ENCODE measurements around the gene PHF5A. TPM values are rescaled to one million over a fixed set of nuclear protein-coding genes. Genes with fewer than 3 reads are reported as not detected.
"Not testable (repeated sequence)": the region's sequence is repeated elsewhere in the genome, so short reads cannot be mapped to it uniquely, and the experiment has no call there.

The PHF5A gene
- total RNA-seq, 1 donor from 2014 or later, result 74.3 TPM

- intact Hi-C loops (cut with micrococcal nuclease), result no loop called here
- no peaks in the 10 kb centered on the region for H3K36me3 Mint-ChIP-seq (ENCODE audit: low read depth)
- no peak for DNase-seq (ENCODE audit: low spot score)
- H3K27ac Mint-ChIP-seq, result no peak overlapping the region
- peaks cover 10% of the 10 kb centered on the region for H3K4me1 Mint-ChIP-seq (ENCODE audit: low read depth)
- H3K9me3 Mint-ChIP-seq, result no peaks in the 10 kb centered on the region
- no peak overlapping the region for H3K4me3 Mint-ChIP-seq (ENCODE audit: low read depth)
- no peaks in the 10 kb centered on the region for H3K27me3 Mint-ChIP-seq (ENCODE audit: low read depth)
Measured at GRCh38 chr22:41481131-41481830, 12.8 kb upstream of the PHF5A start.

GRCh38 chr22:41480397-41480735, 11.9 kb upstream of the PHF5A start:
- H3K4me3 Mint-ChIP-seq (ENCODE audit: low read depth), result no peak overlapping the region
- no peaks in the 10 kb centered on the region for H3K9me3 Mint-ChIP-seq
- H3K4me1 Mint-ChIP-seq (ENCODE audit: low read depth), result peaks cover 7% of the 10 kb centered on the region
- H3K36me3 Mint-ChIP-seq (ENCODE audit: low read depth), result no peaks in the 10 kb centered on the region
- H3K27me3 Mint-ChIP-seq (ENCODE audit: low read depth), result no peaks in the 10 kb centered on the region
- intact Hi-C loops (cut with micrococcal nuclease), result no loop called here
- no peak overlapping the region for H3K27ac Mint-ChIP-seq
- DNase-seq (ENCODE audit: low spot score), result no peak

GRCh38 chr22:41479671-41480396, 11.3 kb upstream of the PHF5A start:
- Mint-ChIP-seq H3K36me3 (ENCODE audit: low read depth) (no peaks in the 10 kb centered on the region), H3K9me3 (no peaks in the 10 kb centered on the region), H3K27ac (no peak overlapping the region), H3K4me3 (ENCODE audit: low read depth) (no peak overlapping the region), H3K4me1 (ENCODE audit: low read depth) (peaks cover 7% of the 10 kb centered on the region), H3K27me3 (ENCODE audit: low read depth) (no peaks in the 10 kb centered on the region)
- intact Hi-C loops (cut with micrococcal nuclease), result no loop called here
- no peak for DNase-seq (ENCODE audit: low spot score)

- Mint-ChIP-seq H3K27ac (peak overlapping the region; percentile 52), H3K36me3 (ENCODE audit: low read depth) (peaks cover under 1% of the 10 kb centered on the region), H3K27me3 (ENCODE audit: low read depth) (no peaks in the 10 kb centered on the region), H3K4me3 (ENCODE audit: low read depth) (no peak overlapping the region), H3K9me3 (no peaks in the 10 kb centered on the region), H3K4me1 (ENCODE audit: low read depth) (peaks cover 8% of the 10 kb centered on the region)
- DNase-seq (ENCODE audit: low spot score), result no peak
- intact Hi-C loops (cut with micrococcal nuclease), result no loop called here
Measured at GRCh38 chr22:41478891-41479521, 10.5 kb upstream of the PHF5A start.

GRCh38 chr22:41478473-41478872, 10.0 kb upstream of the PHF5A start:
- no peak for DNase-seq (ENCODE audit: low spot score)
- Mint-ChIP-seq H3K4me3 (ENCODE audit: low read depth) (no peak overlapping the region), H3K4me1 (ENCODE audit: low read depth) (peaks cover 12% of the 10 kb centered on the region), H3K27ac (no peak overlapping the region), H3K27me3 (ENCODE audit: low read depth) (no peaks in the 10 kb centered on the region), H3K9me3 (no peaks in the 10 kb centered on the region), H3K36me3 (ENCODE audit: low read depth) (peaks cover 4% of the 10 kb centered on the region)
- intact Hi-C loops (cut with micrococcal nuclease), result no loop called here

GRCh38 chr22:41474872-41475451, 6.5 kb upstream of the PHF5A start:
- no peaks in the 10 kb centered on the region for H3K9me3 Mint-ChIP-seq
- H3K27ac Mint-ChIP-seq, result no peak overlapping the region
- peaks cover 15% of the 10 kb centered on the region for H3K4me1 Mint-ChIP-seq (ENCODE audit: low read depth)
- H3K27me3 Mint-ChIP-seq (ENCODE audit: low read depth), result no peaks in the 10 kb centered on the region
- H3K36me3 Mint-ChIP-seq (ENCODE audit: low read depth), result peaks cover 7% of the 10 kb centered on the region
- H3K4me3 Mint-ChIP-seq (ENCODE audit: low read depth), result no peak overlapping the region
- DNase-seq (ENCODE audit: low spot score), result no peak
- intact Hi-C loops (cut with micrococcal nuclease), result no loop called here

GRCh38 chr22:41471568-41471967, 3.1 kb upstream of the PHF5A start:
- Mint-ChIP-seq H3K27me3 (ENCODE audit: low read depth) (no peaks in the 10 kb centered on the region), H3K4me1 (ENCODE audit: low read depth) (peaks cover 29% of the 10 kb centered on the region), H3K27ac (no peak overlapping the region), H3K9me3 (no peaks in the 10 kb centered on the region), H3K4me3 (ENCODE audit: low read depth) (no peak overlapping the region), H3K36me3 (ENCODE audit: low read depth) (peaks cover 26% of the 10 kb centered on the region)
- no peak for DNase-seq (ENCODE audit: low spot score)
- intact Hi-C loops (cut with micrococcal nuclease), result no loop called here

- Mint-ChIP-seq H3K27ac (no peak overlapping the region), H3K4me3 (ENCODE audit: low read depth) (peak overlapping the region; percentile 53), H3K4me1 (ENCODE audit: low read depth) (peaks cover 31% of the 10 kb centered on the region), H3K36me3 (ENCODE audit: low read depth) (peaks cover 33% of the 10 kb centered on the region), H3K9me3 (no peaks in the 10 kb centered on the region), H3K27me3 (ENCODE audit: low read depth) (no peaks in the 10 kb centered on the region)
- intact Hi-C loops (cut with micrococcal nuclease), result no loop called here
- DNase-seq (ENCODE audit: low spot score), result no peak
Measured at GRCh38 chr22:41470886-41471285, 2.4 kb upstream of the PHF5A start.

GRCh38 chr22:41469218-41469851, 843 bp upstream of the PHF5A start:
- Mint-ChIP-seq H3K9me3 (no peaks in the 10 kb centered on the region), H3K27me3 (ENCODE audit: low read depth) (no peaks in the 10 kb centered on the region), H3K36me3 (ENCODE audit: low read depth) (peaks cover 45% of the 10 kb centered on the region), H3K4me3 (ENCODE audit: low read depth) (peak overlapping the region; percentile 85), H3K4me1 (ENCODE audit: low read depth) (peaks cover 31% of the 10 kb centered on the region), H3K27ac (peak overlapping the region; percentile 98)
- intact Hi-C loops (cut with micrococcal nuclease), result loop anchor here (1.0 to 5.0 kb wide), 2 partner anchors 25 to 517 kb away; partner anchors contain the start of gene RBX1
- DNase-seq (ENCODE audit: low spot score), result no peak

- Mint-ChIP-seq H3K9me3 (no peaks in the 10 kb centered on the region), H3K4me1 (ENCODE audit: low read depth) (peaks cover 5% of the 10 kb centered on the region), H3K36me3 (ENCODE audit: low read depth) (peaks cover 61% of the 10 kb centered on the region), H3K27me3 (ENCODE audit: low read depth) (no peaks in the 10 kb centered on the region), H3K27ac (no peak overlapping the region), H3K4me3 (ENCODE audit: low read depth) (no peak overlapping the region)
- DNase-seq (ENCODE audit: low spot score), result no peak
- intact Hi-C loops (cut with micrococcal nuclease), result no loop called here
Measured at GRCh38 chr22:41461901-41462300, 6.6 kb downstream of the PHF5A start.

GRCh38 chr22:41460071-41460470, 8.4 kb downstream of the PHF5A start:
- H3K9me3 Mint-ChIP-seq; DNase-seq (ENCODE audit: low spot score); intact Hi-C loops (cut with micrococcal nuclease); H3K4me1 Mint-ChIP-seq (ENCODE audit: low read depth); H3K27ac Mint-ChIP-seq; H3K27me3 Mint-ChIP-seq (ENCODE audit: low read depth); H3K4me3 Mint-ChIP-seq (ENCODE audit: low read depth): not testable (repeated sequence)
- peaks cover 47% of the 10 kb centered on the region for H3K36me3 Mint-ChIP-seq (ENCODE audit: low read depth)

GRCh38 chr22:41459431-41459830, 9.1 kb downstream of the PHF5A start:
- Mint-ChIP-seq H3K27ac (no peak overlapping the region), H3K4me3 (ENCODE audit: low read depth) (no peak overlapping the region), H3K36me3 (ENCODE audit: low read depth) (peaks cover 40% of the 10 kb centered on the region), H3K4me1 (ENCODE audit: low read depth) (peaks cover 3% of the 10 kb centered on the region), H3K9me3 (no peaks in the 10 kb centered on the region), H3K27me3 (ENCODE audit: low read depth) (no peaks in the 10 kb centered on the region)
- no peak for DNase-seq (ENCODE audit: low spot score)
- intact Hi-C loops (cut with micrococcal nuclease), result no loop called here
